HG03342 (cell line): ENCODE data around the gene NOSIP.

Experiments
- ATAC-seq: cut with Tn5 transposase; IDR thresholded peaks from one replicate; pipeline ENCODE4 v1.9.1; 2021; ENCODE audit warnings: mild to moderate bottlenecking, moderate library complexity; ENCODE audit not compliant: unreplicated experiment

Gene NOSIP

DNA sequence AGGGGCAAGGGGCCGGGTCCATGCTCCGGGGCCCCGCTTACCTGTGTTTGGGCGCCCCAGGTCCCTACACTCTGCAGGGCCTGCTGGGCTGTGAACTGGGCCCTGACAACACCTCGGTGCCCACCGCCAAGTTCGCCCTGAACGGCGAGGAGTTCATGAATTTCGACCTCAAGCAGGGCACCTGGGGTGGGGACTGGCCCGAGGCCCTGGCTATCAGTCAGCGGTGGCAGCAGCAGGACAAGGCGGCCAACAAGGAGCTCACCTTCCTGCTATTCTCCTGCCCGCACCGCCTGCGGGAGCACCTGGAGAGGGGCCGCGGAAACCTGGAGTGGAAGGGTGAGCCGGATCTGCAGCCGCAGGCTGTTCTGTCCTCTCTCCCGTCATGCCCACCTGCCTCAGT lies 66.2 kb downstream of the NOSIP start:
- ATAC-seq = no peak

DNA sequence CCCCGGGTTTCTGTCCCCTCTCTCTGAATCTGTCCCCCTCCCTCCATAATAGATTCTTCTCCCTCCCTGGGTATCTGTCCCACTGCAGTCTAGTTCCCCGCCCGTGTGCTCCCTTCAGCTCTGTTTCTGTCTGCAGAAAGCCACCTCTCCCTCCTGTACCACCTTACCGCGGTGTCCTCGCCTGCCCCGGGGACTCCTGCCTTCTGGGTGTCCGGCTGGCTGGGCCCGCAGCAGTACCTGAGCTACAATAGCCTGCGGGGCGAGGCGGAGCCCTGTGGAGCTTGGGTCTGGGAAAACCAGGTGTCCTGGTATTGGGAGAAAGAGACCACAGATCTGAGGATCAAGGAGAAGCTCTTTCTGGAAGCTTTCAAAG lies 66.6 kb downstream of the NOSIP start:
- ATAC-seq = no peak

DNA sequence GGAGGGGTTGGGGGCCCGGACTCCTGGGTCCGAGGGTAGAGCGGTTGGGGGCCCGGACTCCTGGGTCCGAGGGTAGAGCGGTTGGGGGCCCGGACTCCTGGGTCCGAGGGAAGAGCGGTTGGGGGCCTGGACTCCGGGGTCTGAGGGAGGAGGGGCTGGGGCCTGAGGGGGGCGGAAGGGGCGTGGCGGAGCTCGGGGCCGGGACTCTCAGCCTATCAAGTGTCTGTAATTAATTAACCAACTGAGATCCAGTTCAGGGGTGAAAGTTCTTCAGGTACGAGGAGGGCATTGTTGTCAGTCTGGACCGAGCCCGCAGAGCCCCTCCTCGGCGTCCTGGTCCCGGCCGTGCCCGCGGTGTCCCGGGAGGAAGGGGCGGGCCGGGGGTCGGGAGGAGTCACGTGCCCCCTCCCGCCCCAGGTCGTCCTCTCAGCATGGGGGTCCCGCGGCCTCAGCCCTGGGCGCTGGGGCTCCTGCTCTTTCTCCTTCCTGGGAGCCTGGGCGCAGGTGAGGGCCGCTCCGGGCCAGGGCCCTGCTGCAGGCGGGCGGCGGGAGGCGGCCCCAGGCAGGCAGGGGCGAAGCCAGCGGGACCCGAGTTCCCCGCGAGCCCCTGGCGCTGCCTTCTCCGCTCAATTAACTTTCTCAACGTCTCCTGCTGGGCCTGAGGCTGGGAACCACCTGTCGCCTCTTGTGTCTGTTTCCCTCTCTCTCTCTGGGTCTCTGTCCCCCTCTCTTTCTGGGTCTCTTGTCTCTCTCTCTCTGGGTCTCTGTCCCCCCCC lies 67.2 kb downstream of the NOSIP start:
- ATAC-seq = no peak

DNA sequence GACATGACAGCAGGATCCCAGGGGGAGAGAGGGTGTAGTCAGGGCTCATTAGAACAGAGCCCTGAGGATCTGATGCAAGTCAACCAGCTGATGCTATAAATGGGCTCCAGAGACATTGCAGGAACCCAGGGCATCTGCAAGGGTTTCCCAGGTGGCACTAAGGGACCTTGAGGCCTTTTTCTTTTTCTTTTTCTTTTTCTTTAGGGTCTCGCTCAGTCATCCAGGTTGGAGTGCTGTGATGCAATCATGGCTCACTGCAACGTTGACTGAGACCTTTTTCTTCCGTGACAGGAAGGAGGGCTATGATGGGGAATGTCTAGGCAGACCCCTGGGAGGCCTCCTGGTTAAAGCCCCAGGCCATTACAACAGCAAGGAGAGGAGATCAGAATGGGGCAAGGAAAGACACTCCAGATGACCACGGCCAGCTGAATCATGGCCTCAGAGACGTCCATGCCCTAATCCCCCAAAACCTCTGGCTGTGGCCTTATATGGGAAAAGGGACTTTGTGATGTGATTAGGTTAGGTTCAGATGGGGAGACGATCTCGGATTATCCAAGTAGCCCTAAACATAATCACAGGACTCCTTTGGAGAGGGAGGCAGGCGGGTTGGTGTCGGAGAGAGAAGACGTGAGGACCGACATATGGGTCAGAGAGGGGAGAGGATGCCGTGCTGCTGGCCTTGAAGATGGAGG lies 72.4 kb downstream of the NOSIP start:
- no peak for ATAC-seq

DNA sequence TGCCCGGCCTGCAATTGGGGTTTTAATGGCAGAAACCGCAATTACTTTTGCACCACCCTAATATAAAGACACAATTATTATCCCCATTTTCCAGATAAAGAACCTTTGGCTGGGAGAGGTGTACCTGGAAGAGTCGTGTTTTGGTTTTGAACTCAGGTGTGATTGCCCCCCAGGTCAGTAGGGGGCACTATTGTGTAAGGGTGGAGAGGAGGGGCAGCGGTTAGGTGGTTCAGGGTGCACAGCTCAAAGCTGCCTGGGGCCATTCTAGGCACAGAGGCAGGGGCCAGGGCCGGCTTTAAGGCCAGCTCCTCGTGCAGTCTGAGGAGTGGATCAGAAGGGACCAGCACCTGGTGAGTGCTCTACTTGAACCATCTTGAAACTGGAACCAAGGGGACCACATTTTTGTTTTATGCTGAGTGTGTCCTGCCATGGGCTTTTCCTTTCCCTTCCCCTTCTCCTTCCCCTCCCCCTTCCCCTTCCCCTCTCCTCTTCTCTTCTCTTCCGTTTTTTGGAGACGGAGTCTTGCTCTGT lies 73.7 kb downstream of the NOSIP start:
- ATAC-seq = no peak
